GM19025 (cell line): ENCODE data around the gene RASSF7.
"Not testable (repeated sequence)": the region's sequence is repeated elsewhere in the genome, so short reads cannot be mapped to it uniquely, and the experiment has no call there.

ENCODE experiments used
- ATAC-seq: cut with Tn5 transposase; IDR thresholded peaks from one replicate; pipeline ENCODE4 v1.9.1; 2021; ENCODE audit warnings: mild to moderate bottlenecking, low read depth, moderate library complexity; ENCODE audit not compliant: unreplicated experiment

RASSF7 gene

DNA sequence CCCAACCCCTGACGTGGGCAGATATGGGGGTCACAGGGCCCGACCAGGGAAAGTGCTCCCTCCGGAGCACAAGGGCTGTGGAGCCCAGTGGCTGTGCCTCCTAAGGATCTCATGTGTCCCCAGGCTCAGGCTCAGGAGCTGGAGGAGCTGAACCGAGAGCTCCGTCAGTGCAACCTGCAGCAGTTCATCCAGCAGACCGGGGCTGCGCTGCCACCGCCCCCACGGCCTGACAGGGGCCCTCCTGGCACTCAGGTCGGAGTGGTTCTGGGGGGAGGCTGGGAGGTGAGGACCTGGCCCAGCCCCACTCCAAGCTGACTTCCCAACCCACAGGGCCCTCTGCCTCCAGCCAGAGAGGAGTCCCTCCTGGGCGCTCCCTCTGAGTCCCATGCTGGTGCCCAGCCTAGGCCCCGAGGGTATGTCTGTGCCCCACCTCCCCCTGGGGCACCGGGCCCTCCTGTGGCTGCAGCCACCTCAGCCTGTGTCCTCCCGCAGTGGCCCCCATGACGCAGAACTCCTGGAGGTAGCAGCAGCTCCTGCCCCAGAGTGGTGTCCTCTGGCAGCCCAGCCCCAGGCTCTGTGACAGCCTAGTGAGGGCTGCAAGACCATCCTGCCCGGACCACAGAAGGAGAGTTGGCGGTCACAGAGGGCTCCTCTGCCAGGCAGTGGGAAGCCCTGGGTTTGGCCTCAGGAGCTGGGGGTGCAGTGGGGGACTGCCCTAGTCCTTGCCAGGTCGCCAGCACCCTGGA lies 2.5 kb downstream of the RASSF7 start:
- ATAC-seq: no peak

- ATAC-seq: no peak
Observed at GRCh38 chr11:563812-564578, 3.2 kb downstream of the RASSF7 start.

- no peak for ATAC-seq
Observed at GRCh38 chr11:565921-566509, 5.2 kb downstream of the RASSF7 start.

DNA sequence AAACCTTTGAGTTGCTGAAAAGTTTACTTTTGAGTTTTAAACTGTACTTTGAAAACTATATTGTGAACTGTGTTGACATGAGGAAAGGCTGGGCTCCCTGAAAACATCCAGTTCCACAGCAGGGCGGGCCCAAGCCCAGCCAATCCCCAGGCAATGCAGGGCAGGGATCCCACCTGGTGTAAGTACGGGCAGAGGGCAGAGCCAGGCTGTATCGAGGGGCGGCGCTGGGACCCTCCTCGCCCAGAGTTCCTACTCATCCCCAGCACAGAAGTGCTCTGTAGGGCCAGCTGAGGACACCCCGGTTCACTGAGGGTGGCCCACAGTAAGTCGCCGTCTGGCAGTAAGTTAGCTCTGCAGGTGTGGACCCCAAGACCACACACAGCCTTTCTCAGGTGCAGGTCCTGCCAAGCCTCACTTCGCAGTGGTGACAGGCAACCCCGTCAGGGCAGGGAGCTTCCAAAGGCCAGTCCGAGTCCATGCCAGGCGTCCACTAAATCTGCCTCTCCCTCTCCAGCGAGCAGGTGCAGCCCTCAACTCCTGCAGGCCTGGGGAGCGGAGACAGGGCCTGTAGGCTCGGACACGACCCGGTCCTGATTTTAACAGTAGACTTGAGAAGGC lies 6.3 kb downstream of the RASSF7 start:
- ATAC-seq: no peak

DNA sequence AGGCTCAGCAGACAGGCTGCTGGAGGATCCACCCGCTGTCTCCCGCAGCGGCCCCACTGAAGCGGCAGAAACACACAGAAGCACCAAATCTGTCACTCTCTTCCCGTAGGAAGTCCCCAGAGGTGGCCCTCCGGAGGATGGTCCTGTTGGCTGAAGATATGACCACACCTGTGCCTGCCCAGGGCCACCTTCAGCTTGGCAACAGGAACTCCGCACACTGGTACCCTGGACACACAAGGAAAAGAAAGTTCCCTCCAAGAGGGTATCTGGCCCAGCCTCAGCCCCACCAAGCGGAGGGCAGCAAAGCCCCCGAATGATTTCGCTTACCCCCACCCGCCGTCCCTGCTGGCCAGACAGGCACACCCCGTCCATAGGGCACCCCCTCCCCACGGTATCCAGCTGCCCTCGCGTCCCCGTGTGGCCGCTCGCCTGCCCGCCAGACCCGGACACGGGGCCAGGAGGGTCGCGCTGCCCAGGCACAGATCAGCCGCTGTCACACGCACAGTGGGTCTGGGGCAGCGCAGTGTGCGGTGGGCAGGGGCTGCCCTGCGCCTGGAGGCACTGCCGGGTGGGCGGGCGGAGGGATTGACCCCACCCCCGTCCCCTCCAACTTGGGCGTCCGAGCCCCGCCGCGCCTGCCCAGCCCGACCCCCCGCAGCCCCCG lies 7.0 kb downstream of the RASSF7 start:
- ATAC-seq: peak; percentile 11

DNA sequence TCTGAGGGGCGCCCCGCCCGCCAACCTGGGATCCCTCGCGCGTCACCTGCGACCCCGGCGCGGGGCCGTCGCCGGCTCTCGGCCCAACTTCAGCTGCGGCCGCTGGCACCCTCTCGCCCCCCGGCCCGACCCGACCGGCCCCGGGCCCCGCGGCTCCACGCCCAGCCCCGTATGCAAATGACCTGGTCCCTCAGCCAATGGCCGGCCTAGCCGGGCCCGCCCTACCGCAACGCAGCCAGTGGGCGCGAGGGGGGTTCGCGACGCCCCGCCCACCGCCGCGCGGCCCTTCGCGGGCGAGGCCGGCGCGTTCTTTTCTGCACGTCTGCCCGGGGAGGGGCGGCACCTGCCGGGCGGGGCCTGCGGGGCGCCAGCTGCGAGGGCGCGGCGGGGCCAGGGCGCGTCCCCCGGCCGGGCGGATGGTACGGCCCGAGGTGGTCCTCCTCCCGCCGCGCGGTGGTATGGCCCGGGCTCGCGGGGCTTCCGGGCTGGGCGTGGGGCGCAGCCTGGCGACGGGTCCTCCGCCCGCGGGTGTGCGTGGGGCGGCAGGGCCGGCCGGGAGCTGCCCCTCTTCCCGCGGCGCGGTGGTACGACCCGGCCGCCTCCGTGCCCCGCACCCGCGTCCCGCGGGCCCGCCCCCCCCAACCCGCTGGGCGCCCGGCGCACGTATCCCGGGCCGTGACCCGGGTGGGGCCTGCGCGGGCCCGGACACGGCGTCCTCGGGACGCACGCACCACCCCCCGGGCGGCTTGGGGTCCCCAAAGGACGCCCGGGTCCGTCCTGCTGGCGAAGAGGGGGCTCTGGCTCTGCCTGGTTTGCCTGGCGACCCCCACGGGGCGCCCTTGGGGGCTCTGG lies 7.8 kb downstream of the RASSF7 start:
- peak; percentile 88 for ATAC-seq

DNA sequence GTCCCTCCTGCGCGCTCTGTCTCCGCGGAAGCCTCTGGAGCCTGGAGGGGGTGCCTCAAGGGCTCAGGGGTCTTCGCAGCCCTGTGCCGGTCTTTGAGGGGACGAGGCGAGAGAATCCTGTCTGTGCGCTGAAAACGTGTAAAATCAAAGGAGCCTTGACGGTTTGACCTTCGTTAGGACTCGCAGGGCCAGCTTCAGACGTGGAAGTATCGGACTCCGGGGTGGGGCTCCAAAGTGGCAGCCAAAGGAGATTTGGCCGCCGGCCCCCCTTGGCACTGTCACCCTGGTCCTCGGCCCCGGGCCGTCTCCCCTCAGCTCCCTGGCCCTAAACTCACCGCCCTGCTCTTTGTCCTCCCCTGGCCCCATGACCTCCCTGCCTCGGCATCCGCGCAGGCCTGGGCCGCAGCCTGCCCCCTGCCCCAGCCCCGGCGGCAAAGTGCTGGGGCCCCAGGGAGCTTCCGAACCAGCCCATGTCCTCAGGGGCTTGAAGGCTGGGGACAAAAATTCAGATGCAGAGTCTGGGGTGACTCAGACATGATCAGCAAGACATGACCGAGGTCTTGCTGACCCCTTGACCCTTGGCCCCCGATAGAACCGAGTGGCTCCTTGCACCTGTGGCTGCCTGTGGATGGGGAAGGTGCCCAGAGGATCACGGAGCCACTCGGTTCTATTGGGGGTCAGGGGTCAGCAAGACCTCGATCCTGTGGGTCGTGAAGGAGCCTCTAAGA lies 8.6 kb downstream of the RASSF7 start:
- ATAC-seq: no peak

DNA sequence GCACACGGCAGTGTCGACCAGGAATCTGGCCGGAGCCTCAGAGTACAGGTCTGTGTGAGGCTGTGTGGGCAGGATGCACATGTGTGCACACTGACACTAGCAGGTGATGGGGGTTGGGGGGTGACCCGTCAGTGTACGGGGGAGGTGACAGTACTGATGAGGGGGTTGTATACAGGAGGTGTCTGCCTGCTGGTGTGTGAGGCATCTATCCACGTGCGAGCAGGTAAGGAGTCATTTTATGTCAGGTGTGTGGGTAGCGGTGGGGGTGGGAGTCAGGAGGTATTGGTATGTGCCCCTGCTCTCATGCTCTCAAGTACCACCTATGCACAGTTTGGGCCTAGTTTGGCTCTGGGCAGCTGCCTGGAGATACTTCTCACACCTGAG lies 11.0 kb downstream of the RASSF7 start:
- no peak for ATAC-seq

- no peak for ATAC-seq
Observed at GRCh38 chr11:573146-573759, 12.5 kb downstream of the RASSF7 start.

DNA sequence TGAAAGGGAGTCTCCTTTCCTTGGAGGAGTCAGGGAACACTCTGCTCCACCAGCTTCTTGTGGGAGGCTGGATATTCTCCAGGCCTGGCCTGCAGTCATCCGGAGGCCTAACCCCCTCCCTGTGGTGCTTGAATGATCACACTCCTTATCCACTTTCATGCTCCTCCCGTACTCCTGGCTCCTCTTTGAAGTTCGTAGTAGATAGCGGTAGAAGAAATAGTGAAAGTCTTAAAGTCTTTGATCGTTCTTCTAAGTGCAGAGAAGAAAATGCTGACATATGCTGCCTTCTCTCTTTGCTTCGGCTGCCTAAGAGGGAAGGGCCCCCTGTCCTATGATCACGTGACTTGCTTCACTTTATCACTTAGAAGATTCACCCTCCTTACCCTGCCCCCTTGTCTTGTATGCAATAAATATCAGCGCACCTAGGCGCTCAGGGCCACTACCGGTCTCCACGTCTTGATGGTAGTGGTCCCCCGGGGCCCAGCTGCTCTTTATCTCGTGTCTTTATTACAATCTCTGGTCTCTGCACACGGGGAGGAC lies 13.3 kb downstream of the RASSF7 start:
- not testable (repeated sequence) for ATAC-seq

- no peak for ATAC-seq
Observed at GRCh38 chr11:574632-575312, 14.0 kb downstream of the RASSF7 start.

- ATAC-seq: peak; percentile 27
Observed at GRCh38 chr11:575313-575995, 14.7 kb downstream of the RASSF7 start.

- peak; percentile 82 for ATAC-seq
Observed at GRCh38 chr11:575996-576768, 15.4 kb downstream of the RASSF7 start, which contains the start of gene PHRF1. TSS of gene PHRF1 (plus strand) at chr11:576470. CDS start at chr11:581513, 5,043 bp downstream.

DNA sequence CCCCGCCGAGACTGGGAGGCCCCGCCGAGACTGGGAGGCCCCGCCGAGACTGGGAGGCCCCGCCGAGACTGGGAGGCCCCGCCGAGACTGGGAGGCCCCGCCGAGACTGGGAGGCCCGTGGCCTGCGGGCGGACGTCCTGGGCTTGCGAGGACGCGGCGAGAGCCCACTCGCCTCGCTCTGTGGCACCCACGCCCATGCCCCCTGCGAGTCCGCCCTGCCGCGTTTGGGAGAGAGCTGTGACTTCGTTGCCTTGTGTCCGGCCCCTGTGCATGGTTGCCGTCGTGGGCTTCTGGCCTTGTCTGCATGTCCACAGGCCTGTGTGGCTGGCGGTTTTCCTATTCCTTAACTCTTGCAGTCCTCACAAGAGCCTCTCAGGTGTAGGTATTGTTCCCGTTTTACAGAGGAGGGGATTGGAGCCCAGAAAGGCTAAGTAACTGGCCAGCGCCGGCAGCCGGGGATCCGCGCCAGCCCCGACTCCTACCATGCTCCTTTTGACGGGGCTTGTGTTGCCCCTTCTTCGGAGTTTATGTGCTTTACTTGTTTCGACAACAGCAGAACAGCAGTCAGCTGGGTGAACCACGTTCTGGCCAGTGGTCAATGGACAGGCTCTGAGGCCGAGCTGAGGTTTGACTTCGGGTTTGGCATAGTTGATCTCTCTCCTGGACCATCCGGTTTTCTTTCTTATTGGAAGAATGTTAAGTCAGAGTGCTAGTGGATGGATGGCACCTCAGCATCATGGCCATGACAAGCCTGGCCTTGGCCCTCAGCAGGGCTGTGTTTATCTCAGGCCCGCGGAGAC lies 16.2 kb downstream of the RASSF7 start:
- no peak for ATAC-seq

DNA sequence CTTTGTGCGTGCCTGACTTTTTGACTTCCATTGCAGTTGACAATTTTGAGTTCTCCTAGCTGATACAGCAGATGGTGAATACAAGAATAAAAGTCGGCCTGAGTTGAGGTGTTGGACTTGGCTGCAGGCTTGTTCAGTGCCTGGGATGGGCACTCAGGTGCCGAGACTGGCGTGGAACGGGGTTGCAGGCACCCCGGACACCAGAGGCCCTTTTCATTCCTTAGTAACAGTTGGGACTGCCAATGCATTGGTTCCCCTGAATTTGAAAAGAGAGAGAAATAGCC lies 16.8 kb downstream of the RASSF7 start:
- ATAC-seq: no peak
